Calu3 (cell line): Measurements from ENCODE around the gene PNPLA3. TPM values are rescaled to one million over a fixed set of nuclear protein-coding genes. Genes with fewer than 3 reads are reported as not detected.

Experiments
- BruUV-seq: library from RNA; stranded (reverse); fragments of 400-500 nt; replicated peaks from 2 replicates; lab custom pipeline; 2021; lab: Mats Ljungman, UMichigan
- CTCF ChIA-PET: fragments of 300-600 bp; sonication (Branson Sonifier 250); formaldehyde crosslinking; loops from one replicate; lab custom pipeline; 2022; ENCODE audit warnings: antibody characterized with exemption; lab: Charles Lee
- DNase-seq: peaks from one replicate; pipeline ENCODE4 v3.0.0; 2022
- H3K27ac Mint-ChIP-seq: one replicate; pipeline ENCODE4 v1.8.0; 2022; ENCODE audit warnings: mixed read lengths; ENCODE audit not compliant: unreplicated experiment
- H3K27me3 Mint-ChIP-seq: one replicate; pipeline ENCODE4 v1.8.0; 2022; ENCODE audit warnings: mixed read lengths; ENCODE audit not compliant: unreplicated experiment
- H3K36me3 Mint-ChIP-seq: one replicate; pipeline ENCODE4 v1.8.0; 2022; ENCODE audit warnings: mild to moderate bottlenecking, moderate library complexity, mixed read lengths; ENCODE audit not compliant: insufficient read depth, unreplicated experiment
- H3K4me1 Mint-ChIP-seq: one replicate; pipeline ENCODE4 v1.8.0; 2022; ENCODE audit warnings: mild to moderate bottlenecking, low read depth, mixed read lengths; ENCODE audit not compliant: unreplicated experiment
- H3K4me3 Mint-ChIP-seq: one replicate; pipeline ENCODE4 v1.8.0; 2022; ENCODE audit warnings: mild to moderate bottlenecking, low read depth, moderate library complexity, mixed read lengths; ENCODE audit not compliant: unreplicated experiment
- H3K9me3 Mint-ChIP-seq: one replicate; pipeline ENCODE4 v1.8.0; 2022; ENCODE audit warnings: low read depth, mixed read lengths; ENCODE audit not compliant: unreplicated experiment
- CTCF ChIP-seq: fragments of 200-600 bp; IDR thresholded peaks from one replicate; pipeline ENCODE4 v1.8.0; 2022; ENCODE audit warnings: antibody characterized with exemption; ENCODE audit not compliant: unreplicated experiment
- intact Hi-C: fragments of 100-400 bp; cut with micrococcal nuclease; formaldehyde crosslinking; loops from one replicate; pipeline ENCODE4 v1.10.0; 2022; ENCODE audit not compliant: unreplicated experiment
- total RNA-seq: library from RNA; stranded (reverse); gene quantifications from 2 replicates; pipeline ENCODE4 v1.2.3, GENCODE V29; 2022

PNPLA3 gene
- total RNA-seq, 1 experiment from 2014 or later = 9.5 TPM

- BruUV-seq = no TSS peak
- DNase-seq = no peak
- Mint-ChIP-seq H3K9me3 (no peaks in the 10 kb centered on the region), H3K4me1 (no peaks in the 10 kb centered on the region), H3K27ac (no peak overlapping the region), H3K27me3 (peaks cover 84% of the 10 kb centered on the region), H3K36me3 (peaks cover 4% of the 10 kb centered on the region), H3K4me3 (no peak overlapping the region)
- CTCF ChIA-PET = interaction anchor here (2.9 kb wide), 1 partner anchor 57 kb away, joined by 33 read pairs; no protein-coding TSS in a partner anchor
- TF ChIP-seq CTCF = no peak
- intact Hi-C loops = no loop called here
Observed at GRCh38 chr22:43888740-43889139, 34.9 kb upstream of the PNPLA3 start.

- Mint-ChIP-seq H3K4me1 (no peaks in the 10 kb centered on the region), H3K4me3 (no peak overlapping the region), H3K27ac (no peak overlapping the region), H3K9me3 (no peaks in the 10 kb centered on the region), H3K27me3 (peaks cover 87% of the 10 kb centered on the region), H3K36me3 (peaks cover 4% of the 10 kb centered on the region)
- CTCF ChIA-PET = interaction anchor here (0.8 to 2.9 kb wide), 3 partner anchors 34 to 738 kb away, joined by 3 to 33 read pairs (median 5); partner anchors contain the start of gene PNPLA3
- DNase-seq = no peak
- intact Hi-C loops = no loop called here
- TF ChIP-seq CTCF = no peak
- no TSS peak for BruUV-seq
Observed at GRCh38 chr22:43889201-43889859, 34.3 kb upstream of the PNPLA3 start.

GRCh38 chr22:43889860-43890253, 33.7 kb upstream of the PNPLA3 start:
- intact Hi-C loops = no loop called here
- Mint-ChIP-seq H3K9me3 (no peaks in the 10 kb centered on the region), H3K27ac (no peak overlapping the region), H3K36me3 (peaks cover 4% of the 10 kb centered on the region), H3K27me3 (peaks cover 92% of the 10 kb centered on the region), H3K4me3 (no peak overlapping the region), H3K4me1 (no peaks in the 10 kb centered on the region)
- no peak for TF ChIP-seq CTCF
- BruUV-seq = no TSS peak
- CTCF ChIA-PET = interaction anchor here (0.8 to 2.9 kb wide), 3 partner anchors 34 to 738 kb away, joined by 3 to 33 read pairs (median 5); partner anchors contain the start of gene PNPLA3
- no peak for DNase-seq

- Mint-ChIP-seq H3K27me3 (peaks cover 94% of the 10 kb centered on the region), H3K27ac (no peak overlapping the region), H3K4me3 (no peak overlapping the region), H3K36me3 (no peaks in the 10 kb centered on the region), H3K9me3 (no peaks in the 10 kb centered on the region), H3K4me1 (no peaks in the 10 kb centered on the region)
- intact Hi-C loops = no loop called here
- TF ChIP-seq CTCF = no peak
- CTCF ChIA-PET = interaction anchor here (2.9 kb wide), 1 partner anchor 55 kb away, joined by 33 read pairs; no protein-coding TSS in a partner anchor
- BruUV-seq = no TSS peak
- DNase-seq = no peak
Observed at GRCh38 chr22:43890901-43891331, 32.7 kb upstream of the PNPLA3 start.
